Measurements from ENCODE around the gene MRPL34.
A peak's percentile ranks its signal among the peaks of the same experiment; 100 is the strongest.

Gene MRPL34

DNA sequence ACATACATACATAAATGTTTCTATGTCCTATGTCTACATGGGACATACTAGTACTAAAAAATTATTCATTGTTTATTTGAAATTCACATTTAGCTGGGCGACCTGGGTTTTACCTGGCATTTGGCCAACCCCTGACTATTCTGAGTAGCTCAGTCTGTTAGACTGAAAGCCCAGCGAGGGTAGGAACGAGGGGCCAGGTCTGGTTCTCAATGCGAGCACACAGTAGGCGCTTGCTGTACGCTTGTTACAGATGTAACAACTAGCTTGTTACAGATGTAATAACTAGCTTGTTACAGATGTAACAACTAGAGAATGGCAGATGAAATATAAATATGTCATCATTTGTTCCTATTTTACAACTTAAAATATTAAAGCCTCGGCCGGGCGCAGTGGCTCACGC is 29.9 kb downstream of the MRPL34 start:
- DNase-seq (ENCODE audit: low read depth) = no peak
- TF ChIP-seq, protein P1, sequence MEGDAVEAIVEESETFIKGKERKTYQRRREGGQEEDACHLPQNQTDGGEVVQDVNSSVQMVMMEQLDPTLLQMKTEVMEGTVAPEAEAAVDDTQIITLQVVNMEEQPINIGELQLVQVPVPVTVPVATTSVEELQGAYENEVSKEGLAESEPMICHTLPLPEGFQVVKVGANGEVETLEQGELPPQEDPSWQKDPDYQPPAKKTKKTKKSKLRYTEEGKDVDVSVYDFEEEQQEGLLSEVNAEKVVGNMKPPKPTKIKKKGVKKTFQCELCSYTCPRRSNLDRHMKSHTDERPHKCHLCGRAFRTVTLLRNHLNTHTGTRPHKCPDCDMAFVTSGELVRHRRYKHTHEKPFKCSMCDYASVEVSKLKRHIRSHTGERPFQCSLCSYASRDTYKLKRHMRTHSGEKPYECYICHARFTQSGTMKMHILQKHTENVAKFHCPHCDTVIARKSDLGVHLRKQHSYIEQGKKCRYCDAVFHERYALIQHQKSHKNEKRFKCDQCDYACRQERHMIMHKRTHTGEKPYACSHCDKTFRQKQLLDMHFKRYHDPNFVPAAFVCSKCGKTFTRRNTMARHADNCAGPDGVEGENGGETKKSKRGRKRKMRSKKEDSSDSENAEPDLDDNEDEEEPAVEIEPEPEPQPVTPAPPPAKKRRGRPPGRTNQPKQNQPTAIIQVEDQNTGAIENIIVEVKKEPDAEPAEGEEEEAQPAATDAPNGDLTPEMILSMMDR (conservative IDR thresholded peaks at IDR 0.05; ENCODE audit: low read length) = no peak
- H3K4me3 ChIP-seq (ENCODE audit: low read length) = no peak overlapping the region; the same call in 1 of the 2 replicates

DNA sequence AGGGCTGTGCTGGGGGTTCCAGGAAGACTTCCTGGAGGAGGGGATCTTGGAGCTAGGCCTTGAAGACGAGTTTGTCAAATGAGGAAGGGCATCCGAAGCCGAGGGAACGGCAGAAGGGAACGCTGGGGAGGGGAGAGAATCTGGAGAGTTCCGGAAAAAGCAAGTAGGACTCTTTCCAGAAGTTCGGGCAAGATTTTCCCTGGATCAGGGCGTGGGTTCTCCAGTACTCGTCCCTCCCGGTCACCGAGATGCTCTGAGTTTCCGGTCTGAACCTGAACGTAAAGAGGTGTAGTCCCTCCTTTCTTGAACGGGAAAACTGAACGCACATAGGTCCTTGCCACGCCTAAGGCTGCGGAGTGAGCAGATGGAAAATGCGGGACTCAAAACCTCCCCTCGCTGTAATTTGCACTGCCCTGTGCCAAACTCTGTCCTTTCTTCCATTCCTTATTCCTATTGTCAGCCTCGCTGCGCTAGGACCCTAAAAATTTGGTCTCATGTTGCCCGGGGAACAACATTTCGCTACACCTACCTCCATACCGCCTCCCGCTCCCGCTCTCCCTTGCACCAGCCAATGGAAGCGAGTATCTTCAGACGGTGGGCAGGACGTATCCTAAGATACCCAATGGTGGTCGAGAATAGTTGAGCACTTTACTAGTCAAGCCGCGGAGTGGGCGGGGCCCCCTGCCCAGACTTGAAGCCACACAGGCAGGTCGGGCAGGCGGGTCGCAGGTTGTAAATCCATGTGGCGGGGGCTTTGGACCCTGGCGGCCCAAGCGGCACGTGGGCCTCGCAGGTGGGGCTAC is 31.4 kb downstream of the MRPL34 start, which contains the start of gene GTPBP3:
TSS of gene GTPBP3 (plus strand) at position 682 of the 803 bp plus-strand sequence. CDS start at position 741, 59 bp downstream.
- TF ChIP-seq, protein P1 (conservative IDR thresholded peaks at IDR 0.05; ENCODE audit: low read length) = no peak
- H3K4me3 ChIP-seq (ENCODE audit: low read length) = peak within 1 kb of the TSS; percentile 94
- peak; percentile 98 for DNase-seq (ENCODE audit: low read depth)

DNA sequence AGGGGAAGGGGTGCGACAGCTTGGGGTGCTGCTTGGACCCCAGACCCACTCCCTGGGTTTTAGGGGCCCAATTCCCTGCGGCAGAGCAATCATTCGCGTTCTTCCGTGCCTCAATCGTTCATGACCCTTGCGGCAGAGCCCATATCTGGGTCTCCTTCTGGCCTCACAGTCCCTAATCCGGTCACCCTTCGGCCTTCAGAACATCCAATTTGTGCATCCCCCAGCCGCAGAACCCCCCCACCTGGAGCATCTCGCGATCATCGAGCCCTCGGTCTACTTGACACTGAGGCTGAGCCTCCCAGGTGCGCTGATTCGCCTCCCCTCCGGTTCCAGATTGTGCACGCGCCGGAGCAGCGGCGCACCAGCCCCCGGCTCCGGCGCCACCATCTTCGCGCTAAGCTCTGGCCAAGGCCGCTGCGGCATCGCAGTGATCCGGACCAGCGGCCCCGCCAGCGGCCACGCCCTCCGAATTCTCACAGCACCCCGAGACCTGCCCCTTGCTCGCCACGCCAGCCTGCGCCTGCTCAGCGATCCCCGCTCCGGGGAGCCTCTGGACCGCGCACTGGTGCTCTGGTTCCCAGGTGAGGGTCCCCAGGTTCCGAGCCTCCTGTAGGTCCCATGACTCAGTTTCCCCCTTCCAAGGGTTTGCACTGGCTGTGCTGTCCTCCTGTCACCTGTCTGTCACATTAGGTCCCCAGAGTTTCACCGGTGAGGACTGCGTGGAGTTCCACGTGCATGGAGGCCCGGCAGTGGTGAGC is 32.2 kb downstream of the MRPL34 start:
- TF ChIP-seq, protein P1 (conservative IDR thresholded peaks at IDR 0.05; ENCODE audit: low read length) = no peak
- peak overlapping the region; percentile 94 for H3K4me3 ChIP-seq (ENCODE audit: low read length)
- DNase-seq (ENCODE audit: low read depth) = no peak

DNA sequence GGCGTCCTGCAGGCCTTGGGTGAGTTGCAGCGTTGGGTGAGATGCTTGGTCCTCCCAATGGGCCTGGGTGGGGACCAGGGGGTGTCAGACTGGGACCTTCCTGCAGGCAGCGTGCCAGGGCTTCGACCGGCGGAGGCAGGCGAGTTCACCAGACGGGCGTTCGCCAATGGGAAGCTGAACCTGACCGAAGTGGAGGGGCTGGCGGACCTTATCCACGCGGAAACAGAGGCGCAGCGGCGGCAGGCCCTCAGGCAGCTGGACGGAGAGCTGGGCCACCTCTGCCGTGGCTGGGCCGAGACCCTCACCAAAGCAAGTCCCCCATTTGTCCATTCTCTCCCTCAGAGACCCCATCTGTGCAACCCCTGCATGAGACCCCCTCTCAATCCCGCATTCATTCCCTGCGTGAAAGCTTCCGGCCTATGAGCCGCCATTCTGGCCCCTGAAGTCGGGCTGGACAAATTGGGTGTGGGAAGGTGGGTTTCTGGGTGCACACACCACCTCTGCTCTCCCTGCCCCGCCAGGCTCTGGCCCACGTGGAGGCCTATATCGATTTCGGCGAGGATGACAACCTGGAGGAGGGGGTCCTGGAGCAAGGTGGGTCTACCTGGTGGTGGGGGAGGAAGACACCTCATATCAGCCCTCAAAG is 32.9 kb downstream of the MRPL34 start:
- DNase-seq (ENCODE audit: low read depth) = no peak
- TF ChIP-seq, protein P1 (conservative IDR thresholded peaks at IDR 0.05; ENCODE audit: low read length) = no peak
- H3K4me3 ChIP-seq (ENCODE audit: low read length) = peak overlapping the region; percentile 94

DNA sequence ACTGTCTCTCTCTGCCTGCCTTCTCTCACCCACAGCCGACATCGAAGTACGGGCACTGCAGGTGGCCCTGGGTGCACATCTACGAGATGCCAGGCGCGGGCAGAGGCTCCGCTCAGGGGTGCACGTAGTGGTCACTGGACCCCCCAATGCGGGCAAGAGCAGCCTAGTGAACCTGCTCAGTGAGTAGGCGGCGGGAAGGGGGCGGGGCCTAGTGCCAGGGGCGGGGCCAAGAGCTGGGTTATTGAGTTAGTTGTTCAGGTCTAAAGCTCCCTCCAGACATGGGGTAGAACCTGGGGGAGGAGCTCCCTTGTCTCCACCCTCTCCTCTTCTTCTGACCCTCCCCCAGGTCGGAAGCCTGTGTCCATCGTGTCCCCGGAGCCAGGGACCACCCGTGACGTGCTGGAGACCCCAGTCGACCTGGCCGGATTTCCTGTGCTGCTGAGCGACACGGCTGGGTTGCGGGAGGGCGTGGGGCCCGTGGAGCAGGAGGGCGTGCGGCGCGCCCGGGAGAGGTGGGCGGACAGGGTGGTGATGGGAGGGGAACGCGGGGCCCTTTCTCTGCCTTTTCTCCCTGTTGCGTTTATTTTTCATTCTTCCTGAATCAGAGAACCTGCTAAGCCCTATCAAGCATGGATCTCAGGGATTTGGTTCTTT is 33.5 kb downstream of the MRPL34 start:
- TF ChIP-seq, protein P1 (conservative IDR thresholded peaks at IDR 0.05; ENCODE audit: low read length) = no peak
- no peak for DNase-seq (ENCODE audit: low read depth)
- H3K4me3 ChIP-seq (ENCODE audit: low read length) = no peak overlapping the region

DNA sequence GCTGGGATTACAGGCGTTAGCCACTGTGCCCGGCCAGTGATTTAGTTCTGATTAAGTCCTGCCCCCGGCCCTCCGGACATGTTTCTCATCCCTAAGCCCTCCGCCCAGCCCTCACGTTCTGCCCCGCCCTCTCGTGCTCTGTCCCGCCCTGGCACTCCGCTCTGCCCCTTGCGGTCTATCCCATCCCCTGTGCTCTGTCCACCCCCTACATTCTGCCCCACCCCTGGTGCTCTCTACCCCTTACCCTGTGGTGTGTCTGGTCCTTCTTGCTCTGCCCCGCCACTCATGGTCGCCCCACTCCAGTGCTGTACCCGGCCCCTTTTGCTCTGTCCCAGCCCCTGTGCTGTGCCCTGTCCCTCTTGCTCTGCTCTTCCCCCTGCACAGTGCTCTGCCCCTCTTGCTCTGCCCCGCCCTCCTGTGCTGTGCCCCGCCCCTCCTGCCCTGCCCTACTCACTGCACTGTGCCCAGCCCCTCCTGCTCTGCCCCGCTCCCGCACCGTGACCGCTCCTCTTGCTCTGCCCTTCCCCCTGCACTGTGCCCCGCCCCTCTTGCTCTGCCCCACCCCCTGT is 34.7 kb downstream of the MRPL34 start:
- H3K4me3 ChIP-seq (ENCODE audit: low read length) = no peak overlapping the region
- no peak for DNase-seq (ENCODE audit: low read depth)

More for the DNA sequence above, 34.7 kb downstream of the MRPL34 start:
- TF ChIP-seq, protein P1 (conservative IDR thresholded peaks at IDR 0.05; ENCODE audit: low read length) = no peak
